Mesenteric fat pad (tissue), 1 donor: ENCODE results near the gene CCL19. TPM values are rescaled to one million over a fixed set of nuclear protein-coding genes. Genes with fewer than 3 reads are reported as not detected.
A peak's percentile ranks its signal among the peaks of the same experiment; 100 is the strongest.

Experiments used
- DNase-seq: peaks from one replicate; pipeline ENCODE4 v3.0.0-alpha.2; 2020; ENCODE audit warnings: low spot score
- total RNA-seq: library from RNA; stranded (reverse); fragmentation: NEBNext Ultra II Directional; extraction: Animal tissue kit (Norgen Biotek cat#: 25700); gene quantifications from one replicate; pipeline ENCODE4 v1.2.1, GENCODE V29; 2021
- donor health status: DM: yes; HTN: yes; CAD: no.

Gene CCL19
- total RNA-seq, 1 donor from 2014 or later, result not detected

- DNase-seq, result no peak
Measured at GRCh38 chr9:34664281-34665066, 26.6 kb downstream of the CCL19 start.

- no peak for DNase-seq
Measured at GRCh38 chr9:34663303-34663605, 27.8 kb downstream of the CCL19 start.

DNA sequence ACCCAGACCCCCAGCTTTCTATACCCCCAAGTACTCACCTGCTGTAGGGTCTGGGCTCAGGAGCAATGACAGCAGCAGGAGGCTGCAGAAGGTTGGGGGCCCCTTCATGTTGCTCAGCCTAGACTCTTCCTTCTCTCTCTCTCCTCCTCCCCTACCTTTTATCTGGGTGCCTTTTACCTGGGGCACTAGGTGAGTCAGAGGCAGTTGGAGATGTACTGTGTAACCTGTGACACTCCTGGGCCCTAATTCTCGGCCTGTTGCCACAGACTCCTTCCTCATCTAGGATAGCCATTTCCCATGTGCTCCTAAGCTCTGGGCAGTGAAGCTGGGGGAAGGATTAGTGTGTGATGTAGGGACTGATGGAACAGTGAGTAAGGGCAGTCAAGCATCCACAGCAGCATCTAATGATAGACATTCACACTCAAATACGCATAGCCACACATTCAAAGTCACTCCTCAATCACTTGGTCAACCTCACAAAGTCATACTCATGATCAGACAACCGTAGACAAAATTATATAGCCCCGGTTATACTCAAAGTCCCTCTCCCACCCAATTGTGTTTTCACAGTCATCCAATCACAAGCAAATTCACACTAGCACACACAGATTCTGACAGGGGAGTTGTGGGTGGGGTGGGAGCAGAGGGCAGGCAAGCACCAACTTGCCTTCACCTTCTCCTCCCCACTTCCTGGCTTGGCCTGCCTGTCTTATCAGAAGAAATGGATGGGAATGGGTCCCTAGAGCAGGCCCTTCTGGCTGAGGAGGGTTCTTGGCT lies 28.4 kb downstream of the CCL19 start, which contains the start of gene CCL27:
TSS of gene CCL27 (minus strand) at position 132 of the 777 bp plus-strand sequence. CDS start at position 108, 24 bp downstream.
- no peak for DNase-seq

- DNase-seq, result no peak
Measured at GRCh38 chr9:34659592-34660253, 31.4 kb downstream of the CCL19 start.

DNA sequence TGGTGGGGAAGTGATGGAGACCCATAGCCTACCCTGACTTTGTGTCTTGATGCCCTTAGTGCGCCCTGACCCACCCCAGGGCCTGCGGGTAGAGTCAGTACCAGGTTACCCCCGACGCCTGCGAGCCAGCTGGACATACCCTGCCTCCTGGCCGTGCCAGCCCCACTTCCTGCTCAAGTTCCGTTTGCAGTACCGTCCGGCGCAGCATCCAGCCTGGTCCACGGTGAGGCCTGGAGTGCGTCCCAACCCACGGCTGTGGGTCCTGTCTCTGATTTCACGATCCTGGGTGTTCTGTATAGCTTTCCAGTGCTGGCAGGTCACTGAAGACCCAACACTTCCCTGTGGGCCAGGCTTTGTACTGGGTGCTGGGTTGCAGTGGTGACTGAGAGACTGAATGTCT lies 32.6 kb downstream of the CCL19 start:
- DNase-seq, result no peak

- no peak for DNase-seq
Measured at GRCh38 chr9:34656992-34657391, 34.1 kb downstream of the CCL19 start.

- DNase-seq, result no peak
Measured at GRCh38 chr9:34655394-34655793, 35.7 kb downstream of the CCL19 start.

DNA sequence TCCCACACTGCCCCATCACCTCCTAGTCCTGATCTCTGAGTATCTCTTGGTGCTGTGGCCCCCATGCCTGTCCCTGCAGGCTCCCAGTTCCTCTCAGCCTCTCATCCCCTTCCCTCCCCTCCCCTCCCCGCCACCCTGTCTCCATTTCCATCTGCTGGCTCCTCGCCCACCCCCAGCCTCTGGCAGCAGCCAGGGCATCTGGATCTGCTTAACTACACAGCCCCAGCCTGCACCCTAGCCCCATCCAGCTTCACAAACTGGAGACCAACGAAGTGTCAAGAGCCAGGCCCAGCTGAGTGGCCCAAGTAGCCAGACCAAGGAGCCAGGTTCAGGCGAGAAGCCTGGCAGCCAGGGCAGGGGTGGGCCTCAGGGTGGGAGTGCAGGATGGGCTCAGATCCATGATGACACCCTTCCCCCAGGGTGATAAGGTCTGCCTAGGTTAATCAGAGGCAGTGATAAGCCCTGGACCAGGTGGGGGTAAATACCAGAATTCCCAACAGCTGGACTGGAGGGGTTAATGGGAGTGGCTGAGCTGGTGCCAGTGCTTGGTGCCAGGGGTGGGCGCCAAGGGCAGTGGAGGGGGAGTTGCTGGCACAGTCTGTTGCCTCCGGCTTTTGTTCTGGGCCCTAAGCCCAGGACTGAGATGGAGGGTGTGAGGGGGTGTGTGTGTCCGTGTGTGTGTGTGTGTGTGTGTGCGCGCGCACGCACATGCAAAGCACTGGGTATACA lies 36.6 kb downstream of the CCL19 start:
- no peak for DNase-seq

GRCh38 chr9:34653151-34654072 lies 37.7 kb downstream of the CCL19 start:
- DNase-seq, result no peak

DNA sequence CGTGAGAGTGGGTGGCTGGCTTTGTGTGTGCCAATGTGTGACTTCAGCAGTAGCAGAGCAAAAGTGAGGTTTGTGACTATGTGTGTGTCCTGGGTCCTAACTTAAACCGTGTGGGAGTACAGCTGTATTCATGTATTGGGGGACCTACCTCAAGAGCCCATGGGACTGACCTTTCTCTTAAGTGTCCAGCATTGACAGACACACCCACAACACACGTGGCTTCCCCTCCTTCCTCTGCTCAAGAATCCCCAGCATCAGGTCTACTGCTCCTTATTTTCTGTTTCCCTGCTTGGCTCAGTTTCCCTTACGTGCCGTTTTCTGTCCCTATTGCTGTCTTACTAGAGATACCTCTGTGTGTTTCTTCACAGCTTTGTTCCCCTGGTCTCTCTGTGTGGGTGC lies 38.5 kb downstream of the CCL19 start:
- DNase-seq, result no peak

GRCh38 chr9:34651876-34652601 lies 39.0 kb downstream of the CCL19 start, which contains the start of gene IL11RA:
Gene IL11RA, plus strand, starts transcription at chr9:34652185. Its CDS starts 3,033 bp downstream, at chr9:34655218.
- peak; percentile 94 for DNase-seq

GRCh38 chr9:34651321-34651720 lies 39.8 kb downstream of the CCL19 start:
- DNase-seq, result no peak

- no peak for DNase-seq
Measured at GRCh38 chr9:34650816-34651215, 40.3 kb downstream of the CCL19 start.

- no peak for DNase-seq
Measured at GRCh38 chr9:34648673-34649072, 42.4 kb downstream of the CCL19 start.

- DNase-seq, result no peak
Measured at GRCh38 chr9:34647651-34648050, 43.4 kb downstream of the CCL19 start.

GRCh38 chr9:34647084-34647403 lies 44.0 kb downstream of the CCL19 start:
- DNase-seq, result no peak

- DNase-seq, result peak; percentile 99
Measured at GRCh38 chr9:34646211-34647083, 44.6 kb downstream of the CCL19 start, which contains the start of gene GALT. Gene GALT, plus strand, starts transcription at chr9:34646675. Its CDS starts 30 bp downstream, at chr9:34646705.

DNA sequence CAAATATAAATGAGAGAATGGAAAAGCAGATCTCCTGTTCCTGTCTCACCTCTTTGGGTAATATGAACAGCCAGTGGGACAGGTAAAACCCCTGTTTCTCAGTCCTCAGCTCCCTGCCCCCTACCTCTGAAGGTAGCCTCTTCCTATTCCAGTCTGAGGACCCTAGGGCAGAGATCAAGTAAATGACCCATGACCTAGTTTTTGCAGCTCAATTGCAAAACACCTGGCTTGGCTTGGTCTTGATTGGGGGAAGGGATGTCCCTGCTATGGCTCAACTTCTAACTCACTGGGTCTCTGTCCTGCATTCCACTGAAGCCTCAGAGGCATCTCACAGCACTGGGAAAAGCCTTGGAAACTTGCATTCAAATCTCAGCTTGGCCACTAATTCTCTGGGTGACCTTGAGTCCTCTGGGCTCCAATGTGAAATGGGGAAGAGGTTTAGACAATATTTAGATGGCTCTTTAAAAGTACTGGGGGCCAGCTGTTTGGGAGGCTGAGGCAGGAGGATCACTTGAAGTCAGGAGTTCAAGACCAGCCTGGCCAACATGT lies 46.2 kb downstream of the CCL19 start:
- no peak for DNase-seq
